ENCODE results near the gene EZR. TPM values are rescaled to one million over a fixed set of nuclear protein-coding genes. Genes with fewer than 3 reads are reported as not detected.

EZR gene
- total and polyA plus RNA-seq, 2 of the 13 experiments (the other 11 are each of a cell fraction or from before 2014, with no cell fraction given) = 34.7 to 60.3 TPM

- BruUV-seq (replicated peaks) = no TSS peak
- DNase-seq (ENCODE audit: low spot score) (no peak), ATAC-seq (no peak), FAIRE-seq (no peak)
- Histone ChIP-seq H4K20me1 (ENCODE audit: insufficient read depth, low read length) (no peaks in the 10 kb centered on the region), H3K4me3 (replicated peaks in 1 of 3; ENCODE audit: insufficient read depth in 1 of 3, low read depth in 2 of 3, low read length in 3 of 3) (no peak overlapping the region), H3K9me3 (ENCODE audit: low read length) (no peaks in the 10 kb centered on the region), H2AFZ (ENCODE audit: low read length) (no peak overlapping the region), H3K4me1 (ENCODE audit: insufficient read depth, low read length) (peaks cover 17% of the 10 kb centered on the region), H3K79me2 (ENCODE audit: insufficient read depth, low read length) (no peaks in the 10 kb centered on the region), H3K27ac (ENCODE audit: extremely low read length, insufficient read depth, low read length) (no peak overlapping the region), H3K27me3 (ENCODE audit: control insufficient read depth in 1 of 2, insufficient read depth in 2 of 2, low read length in 2 of 2) (peaks cover 0 to 15% of the 10 kb centered on the region in 2 experiments; a peak in 1 of 5 replicates), H3K4me2 (ENCODE audit: low read depth, low read length) (no peak overlapping the region), H3K9ac (ENCODE audit: insufficient read depth, low read depth, low read length) (no peak overlapping the region), H3K36me3 (replicated peaks in 1 of 2; ENCODE audit: control insufficient read depth in 1 of 2, insufficient read depth in 2 of 2, low read length in 2 of 2) (no peaks in the 10 kb centered on the region)
- CTCF ChIA-PET (ENCODE audit: low intra/inter-chr PET ratio, low total read pairs) = no interaction called here
- TF ChIP-seq RBM22 (optimal IDR thresholded peaks at IDR 0.05; ENCODE audit: low read length) = no peak
- no peak for TF ChIP-seq GTF3A (CRISPR knock-in tag; conservative IDR thresholded peaks at IDR 0.05)
- no peak for TF ChIP-seq ZBTB25 (CRISPR knock-in tag; IDR thresholded peaks at IDR 0.05)
- TF ChIP-seq FOXO4 (CRISPR knock-in tag; conservative IDR thresholded peaks at IDR 0.05) = no peak
- TF ChIP-seq ZNF12 (CRISPR knock-in tag; IDR thresholded peaks at IDR 0.05) = no peak
- TF ChIP-seq ZNF549 (CRISPR knock-in tag; IDR thresholded peaks at IDR 0.05) = no peak
- intact Hi-C loops (cut with micrococcal nuclease; ENCODE audit: unreplicated experiment) (no loop called here), in situ Hi-C loops (cut with HindIII; ENCODE audit: extremely low pct_ligation_motif_present, low pct_unique_long_range_greater_than_20kb) (no loop called here)
- 52% methylated on average over 10 of the region's 14 CpGs for WGBS (ENCODE audit: low lambda C conversion rate)
- POLR2A ChIA-PET = no interaction called here
These were observed 18.8 kb upstream of the EZR start for GRCh38 chr6:158837684-158838625.
